OCI-LY7 (cell line): ENCODE data around the gene DUOX2. TPM values are rescaled to one million over a fixed set of nuclear protein-coding genes. Genes with fewer than 3 reads are reported as not detected.

Experiments used
- BruUV-seq: library from RNA; stranded (reverse); fragments of 400-500 nt; replicated peaks from 2 replicates; lab custom pipeline; 2021; lab: Mats Ljungman, UMichigan
- CTCF ChIA-PET: fragments of 300-600 bp; sonication (Branson Sonifier 250); formaldehyde crosslinking; loops from one replicate; lab custom pipeline; 2022; ENCODE audit warnings: antibody characterized with exemption; ENCODE audit not compliant: unreplicated experiment; lab: Charles Lee
- POLR2A ChIA-PET: fragments of 300-600 bp; sonication (Branson Sonifier 250); formaldehyde crosslinking; loops from one replicate; lab custom pipeline; 2022; ENCODE audit warnings: antibody characterized with exemption; lab: Charles Lee
- DNase-seq: peaks from one replicate; pipeline ENCODE4 v3.0.0-alpha.2; 2015; ENCODE audit warnings: low spot score
- H2AFZ ChIP-seq: fragments of 200-600 bp; sonication (generic), shearing (Covaris generic); 2 replicates; pipeline ENCODE4 v1.6.1; 2014; ENCODE audit warnings: mild to moderate bottlenecking, antibody characterized with exemption, low read length, moderate library complexity
- H3K27ac ChIP-seq: fragments of 200-600 bp; sonication (generic); 2 replicates; pipeline ENCODE4 v1.5.1; 2014; ENCODE audit warnings: mixed run types, low read depth, mild to moderate bottlenecking, moderate library complexity, low read length, inconsistent platforms; ENCODE audit not compliant: poor library complexity, severe bottlenecking
- H3K36me3 ChIP-seq: fragments of 200-600 bp; sonication (generic); 2 replicates; pipeline ENCODE4 v1.6.1; 2014; ENCODE audit warnings: mild to moderate bottlenecking, antibody characterized with exemption, low read length, moderate library complexity, mixed read lengths; ENCODE audit not compliant: insufficient read depth
- H3K4me1 ChIP-seq: fragments of 200-600 bp; sonication (generic); 2 replicates; pipeline ENCODE4 v1.5.1; 2014; ENCODE audit warnings: mild to moderate bottlenecking, low read length; ENCODE audit not compliant: insufficient read depth, poor library complexity, severe bottlenecking
- H3K4me2 ChIP-seq: fragments of 200-600 bp; sonication (generic); 2 replicates; pipeline ENCODE4 v1.6.1; 2014; ENCODE audit warnings: mild to moderate bottlenecking, low read length
- H3K4me3 ChIP-seq: fragments of 200-600 bp; sonication (generic); 2 replicates; pipeline ENCODE4 v1.5.1; 2014; ENCODE audit warnings: mild to moderate bottlenecking, low read depth, low read length; ENCODE audit not compliant: poor library complexity, severe bottlenecking
- H3K79me2 ChIP-seq: fragments of 200-600 bp; sonication (generic); 2 replicates; pipeline ENCODE4 v1.6.1; 2016; ENCODE audit warnings: low read depth, mild to moderate bottlenecking, low read length, moderate library complexity, mixed read lengths; ENCODE audit not compliant: insufficient read depth
- H3K9me2 ChIP-seq: fragments of 200-600 bp; sonication (generic); 2 replicates; pipeline ENCODE4 v1.6.1; 2016; ENCODE audit warnings: mild to moderate bottlenecking, low read length, mixed read lengths; ENCODE audit not compliant: insufficient read depth
- H3K9me3 ChIP-seq: fragments of 200-600 bp; sonication (generic); 2 replicates; pipeline ENCODE4 v1.6.1; 2014; ENCODE audit warnings: mild to moderate bottlenecking, mixed run types, low read length, mixed read lengths
- H4K20me1 ChIP-seq: fragments of 200-600 bp; sonication (generic); 2 replicates; pipeline ENCODE4 v1.6.1; 2014; ENCODE audit warnings: mild to moderate bottlenecking, antibody characterized with exemption, low read length, moderate library complexity, mixed read lengths; ENCODE audit not compliant: insufficient read depth
- CTCF ChIP-seq: fragments of 200-600 bp; sonication (generic); conservative IDR thresholded peaks from 2 replicates; pipeline ENCODE4 v1.5.1; 2014; ENCODE audit warnings: mild to moderate bottlenecking, antibody characterized with exemption, low read length, moderate library complexity, mixed read lengths
- EZH2phosphoT487 ChIP-seq: fragments of 200-600 bp; sonication (generic); IDR thresholded peaks from 2 replicates; pipeline ENCODE4 v1.6.1; 2018; ENCODE audit warnings: low read depth, borderline replicate concordance, mild to moderate bottlenecking, mixed run types, antibody characterized with exemption, low read length, moderate library complexity, mixed read lengths
- intact Hi-C: fragments of 100-400 bp; cut with micrococcal nuclease; formaldehyde crosslinking; loops from one replicate; pipeline ENCODE4 v1.10.0; 2022; ENCODE audit not compliant: unreplicated experiment
- total RNA-seq, 2 experiments: library from RNA; depleted of rRNA in 1 of 2; stranded (reverse); fragments of >200 nt in 1 of 2; shearing (Covaris generic) in 1 of 2; gene quantifications; 2 replicates each; pipeline ENCODE4 v1.2.3, GENCODE V29; 2014 to 2022

Gene DUOX2
- total RNA-seq, 2 experiments from 2014 or later = 0.03 to 0.06 TPM

- Histone ChIP-seq H2AFZ (no peak overlapping the region), H3K36me3 (no peaks in the 10 kb centered on the region), H3K27ac (no peak overlapping the region), H3K9me3 (no peaks in the 10 kb centered on the region), H3K4me3 (no peak overlapping the region), H4K20me1 (no peaks in the 10 kb centered on the region), H3K79me2 (no peaks in the 10 kb centered on the region), H3K9me2 (no peaks in the 10 kb centered on the region), H3K4me2 (no peak overlapping the region), H3K4me1 (no peaks in the 10 kb centered on the region)
- intact Hi-C loops = no loop called here
- BruUV-seq = no TSS peak
- TF ChIP-seq EZH2phosphoT487 (no peak), CTCF (no peak)
- CTCF ChIA-PET = interaction anchor here (0.6 kb wide), 1 partner anchor 8 kb away, joined by 3 read pairs; no protein-coding TSS in a partner anchor
- POLR2A ChIA-PET = no interaction called here
- DNase-seq = no peak
These were observed 42.9 kb upstream of the DUOX2 start for GRCh38 chr15:45156744-45157455.

GRCh38 chr15:45155739-45156138, 41.8 kb upstream of the DUOX2 start:
- Histone ChIP-seq H3K4me3 (no peak overlapping the region), H4K20me1 (no peaks in the 10 kb centered on the region), H3K36me3 (no peaks in the 10 kb centered on the region), H3K4me1 (no peaks in the 10 kb centered on the region), H3K9me3 (no peaks in the 10 kb centered on the region), H3K27ac (no peak overlapping the region), H3K79me2 (no peaks in the 10 kb centered on the region), H3K9me2 (no peaks in the 10 kb centered on the region), H2AFZ (no peak overlapping the region), H3K4me2 (no peak overlapping the region)
- intact Hi-C loops = no loop called here
- ChIA-PET CTCF (interaction anchor here (1.1 kb wide), 1 partner anchor 9 kb away, joined by 4 read pairs; no protein-coding TSS in a partner anchor), POLR2A (no interaction called here)
- BruUV-seq = no TSS peak
- no peak for DNase-seq
- TF ChIP-seq CTCF = no peak
- TF ChIP-seq EZH2phosphoT487 = no peak
